Stimulated activated CD4-positive, alpha-beta T cell treated with anti-CD3 and anti-CD28 coated beads, Interleukin-2, amount 100 ng/mL, for 4 hours (primary cell): ENCODE results near the gene CCBE1.
"Not testable (repeated sequence)": the region's sequence is repeated elsewhere in the genome, so short reads cannot be mapped to it uniquely, and the experiment has no call there.

Experiments
- DNase-seq: peaks from one replicate; pipeline ENCODE4 v3.0.0-alpha.2; 2020; ENCODE audit warnings: low read depth

Gene CCBE1

GRCh38 chr18:59539108-59539507 lies 158.1 kb downstream of the CCBE1 start:
- no peak for DNase-seq

GRCh38 chr18:59537579-59537978 lies 159.6 kb downstream of the CCBE1 start:
- DNase-seq = no peak

- no peak for DNase-seq
Observed at GRCh38 chr18:59536166-59536565, 161.1 kb downstream of the CCBE1 start.

DNA sequence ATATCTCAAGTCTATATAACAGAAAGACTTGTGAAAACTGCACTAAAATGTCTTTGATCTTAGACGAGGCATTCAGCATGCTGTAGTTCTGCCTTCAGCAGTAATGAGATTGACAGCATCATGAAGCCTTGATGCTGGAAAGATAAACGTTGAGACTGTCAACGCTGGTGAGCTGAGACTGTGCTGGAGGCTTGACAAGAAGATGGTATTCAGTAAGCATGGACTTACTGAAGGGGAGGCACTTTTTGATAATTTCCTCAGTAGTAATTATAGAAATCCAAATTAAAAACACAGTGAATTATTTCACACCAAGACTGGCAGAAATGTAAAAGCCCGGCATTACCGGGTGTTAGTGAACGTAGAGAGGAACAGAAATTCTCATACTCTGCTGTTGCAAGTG lies 162.2 kb downstream of the CCBE1 start:
- DNase-seq = no peak

DNA sequence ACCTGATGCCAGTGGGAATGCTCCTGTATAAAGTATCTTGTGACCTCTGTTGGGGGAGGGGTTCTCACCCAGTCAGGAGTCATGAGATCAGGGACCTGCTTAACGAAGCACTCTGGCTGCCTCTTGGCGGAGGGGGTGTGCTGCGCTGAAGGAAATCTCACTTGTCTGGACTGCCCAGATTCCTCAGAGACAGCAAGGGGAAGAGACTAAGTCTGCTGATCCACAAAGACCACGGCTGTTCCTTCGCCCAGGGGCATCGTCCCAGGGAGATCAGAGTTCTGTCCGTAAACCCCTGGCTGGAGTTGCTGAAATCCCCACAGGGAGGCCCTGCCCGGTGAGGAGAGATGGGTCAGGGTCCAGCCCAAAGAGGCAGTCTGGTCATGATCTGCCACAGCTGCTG lies 168.4 kb downstream of the CCBE1 start:
- no peak for DNase-seq

DNA sequence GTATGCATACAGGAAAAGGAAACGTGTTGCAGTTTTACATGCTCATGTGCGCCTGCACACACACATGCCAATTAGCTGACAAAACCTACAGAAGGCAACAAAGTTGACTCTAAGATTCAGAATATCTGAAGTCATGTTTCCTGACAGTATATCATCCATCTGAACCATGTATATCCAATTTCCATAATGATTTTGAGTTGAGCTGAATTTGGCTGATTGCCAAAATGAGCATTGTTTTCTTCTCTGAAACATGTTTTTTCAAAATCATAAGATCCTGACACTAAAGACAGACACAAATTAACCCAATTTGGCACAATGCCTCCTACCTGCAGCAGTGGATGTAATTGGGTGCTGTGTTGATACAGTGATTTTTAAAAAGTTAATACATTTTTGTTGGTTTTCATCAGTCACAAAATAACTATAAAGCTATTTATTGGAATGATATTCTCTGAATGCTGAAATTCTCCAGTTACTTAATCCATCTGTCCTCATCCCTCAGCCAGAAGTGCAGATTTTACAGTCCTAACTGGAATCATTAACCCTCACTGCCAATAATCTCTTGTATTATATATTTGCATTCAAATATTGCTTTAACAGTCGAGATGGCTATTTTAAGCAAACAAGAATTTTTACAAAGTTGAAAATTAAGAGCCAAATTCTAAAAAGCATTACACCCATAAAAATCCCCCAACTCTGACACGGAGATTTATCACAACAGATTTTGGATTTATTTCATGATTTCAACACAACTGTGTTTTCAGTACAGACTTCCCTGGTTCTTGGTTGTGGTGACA lies 176.5 kb downstream of the CCBE1 start:
- DNase-seq = no peak

GRCh38 chr18:59518705-59519104 lies 178.5 kb downstream of the CCBE1 start:
- DNase-seq = no peak

DNA sequence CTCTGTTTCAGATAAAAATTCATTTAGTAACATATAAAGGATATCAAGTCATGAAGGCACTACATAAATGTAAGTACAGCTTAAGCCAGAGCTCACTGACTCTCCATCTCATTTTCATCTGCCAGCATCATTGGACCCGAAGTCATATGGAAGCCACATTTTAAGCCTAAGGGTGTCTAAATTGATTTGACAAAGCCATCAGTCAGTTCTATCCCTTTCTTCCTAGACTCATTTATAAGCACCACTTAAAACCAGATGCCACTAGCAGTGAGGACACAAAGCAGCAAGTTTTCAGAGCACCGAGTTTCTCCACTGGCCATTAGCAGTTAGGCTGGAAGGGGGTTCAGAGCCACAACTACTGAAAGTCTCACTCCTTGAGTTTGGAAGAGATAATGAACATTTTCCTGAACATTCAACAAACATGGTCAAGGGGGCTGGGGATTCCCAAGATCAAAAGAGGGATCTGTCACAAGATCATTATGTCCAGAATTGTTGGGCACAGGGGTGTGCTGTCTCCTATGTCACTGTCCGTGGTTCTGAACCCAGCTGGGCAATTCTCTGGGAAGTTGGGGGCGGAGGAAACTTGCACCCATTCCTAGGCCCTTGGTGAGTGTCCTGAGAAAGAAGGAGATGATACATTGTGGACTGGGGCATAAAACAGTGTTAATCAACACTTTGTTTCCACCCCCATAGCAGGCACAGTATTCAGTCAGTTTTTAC lies 179.6 kb downstream of the CCBE1 start:
- no peak for DNase-seq

DNA sequence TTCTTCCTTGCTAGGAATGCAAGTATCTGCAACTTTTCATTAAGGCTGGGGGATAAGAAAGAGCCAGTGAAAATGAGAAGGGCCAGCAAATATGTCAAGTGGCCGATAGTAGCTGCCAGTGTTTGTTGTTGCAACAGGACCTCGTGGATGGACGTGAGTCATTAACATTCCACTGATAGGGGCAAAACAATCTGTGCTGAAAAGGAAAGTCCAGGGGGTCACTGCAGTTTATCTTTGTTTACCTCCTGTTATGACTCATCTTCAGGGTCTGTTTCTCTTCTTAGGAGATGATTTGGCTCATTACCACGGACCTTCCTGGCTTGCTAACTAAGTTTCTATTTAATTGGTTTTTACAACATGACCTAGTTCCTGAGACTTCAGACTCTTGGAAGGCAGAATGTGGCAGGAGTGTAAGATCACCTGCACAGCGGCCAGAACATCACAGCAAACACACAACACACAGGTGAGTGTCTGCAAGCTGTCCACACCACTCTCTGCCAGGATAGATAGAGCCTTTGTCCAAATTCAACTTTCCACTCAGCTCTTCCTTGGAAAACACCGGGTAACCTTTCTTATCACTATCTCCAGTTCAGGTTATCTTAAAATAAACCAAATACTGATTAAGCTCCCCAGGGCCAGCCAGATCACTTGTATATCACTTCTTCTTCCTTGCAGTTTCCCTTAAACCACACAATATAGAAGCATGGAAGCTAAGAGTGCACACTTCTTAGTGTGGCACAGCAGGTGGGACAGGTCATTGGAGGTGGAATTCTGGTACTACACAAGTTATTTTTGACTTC lies 180.7 kb downstream of the CCBE1 start:
- no peak for DNase-seq

DNA sequence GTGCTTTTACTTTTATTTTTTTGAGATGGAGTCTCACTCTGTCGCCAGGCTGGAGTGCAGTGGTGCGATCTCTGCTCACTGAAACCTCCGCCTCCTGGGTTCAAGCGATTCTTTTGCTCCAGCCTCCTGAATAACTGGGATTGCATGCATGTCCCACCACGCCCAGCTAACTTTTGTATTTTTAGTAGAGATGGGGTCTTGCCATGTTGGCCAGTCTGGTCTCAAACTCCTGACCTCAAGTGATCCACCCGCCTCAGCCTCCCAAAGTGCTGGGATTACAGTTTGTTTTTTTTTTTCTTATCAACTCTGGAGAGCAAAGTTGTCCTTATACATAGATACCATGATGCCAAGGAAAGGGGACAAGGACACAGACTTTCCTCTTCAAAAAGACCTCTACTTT lies 181.3 kb downstream of the CCBE1 start:
- DNase-seq = not testable (repeated sequence)

GRCh38 chr18:59515147-59515546 lies 182.1 kb downstream of the CCBE1 start:
- DNase-seq = no peak

DNA sequence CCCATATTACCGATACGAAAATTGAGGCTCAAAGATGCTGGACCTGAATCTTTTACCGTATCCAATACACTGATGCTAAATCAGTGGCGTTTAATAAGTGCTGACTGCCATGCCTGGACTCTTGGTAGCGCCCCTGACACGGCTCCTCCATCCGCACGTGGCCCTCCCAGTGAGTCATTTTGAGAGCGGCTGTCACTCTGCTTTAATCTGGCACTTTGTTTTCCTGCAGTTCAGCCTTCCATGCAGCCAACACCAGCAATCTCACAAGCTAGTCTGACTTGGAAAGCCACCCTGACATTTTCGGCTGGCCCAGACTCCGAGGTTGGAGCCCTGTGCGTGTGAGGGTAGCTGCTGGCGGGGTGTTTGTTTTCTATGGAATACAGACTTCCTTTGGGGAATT lies 183.0 kb downstream of the CCBE1 start:
- no peak for DNase-seq

DNA sequence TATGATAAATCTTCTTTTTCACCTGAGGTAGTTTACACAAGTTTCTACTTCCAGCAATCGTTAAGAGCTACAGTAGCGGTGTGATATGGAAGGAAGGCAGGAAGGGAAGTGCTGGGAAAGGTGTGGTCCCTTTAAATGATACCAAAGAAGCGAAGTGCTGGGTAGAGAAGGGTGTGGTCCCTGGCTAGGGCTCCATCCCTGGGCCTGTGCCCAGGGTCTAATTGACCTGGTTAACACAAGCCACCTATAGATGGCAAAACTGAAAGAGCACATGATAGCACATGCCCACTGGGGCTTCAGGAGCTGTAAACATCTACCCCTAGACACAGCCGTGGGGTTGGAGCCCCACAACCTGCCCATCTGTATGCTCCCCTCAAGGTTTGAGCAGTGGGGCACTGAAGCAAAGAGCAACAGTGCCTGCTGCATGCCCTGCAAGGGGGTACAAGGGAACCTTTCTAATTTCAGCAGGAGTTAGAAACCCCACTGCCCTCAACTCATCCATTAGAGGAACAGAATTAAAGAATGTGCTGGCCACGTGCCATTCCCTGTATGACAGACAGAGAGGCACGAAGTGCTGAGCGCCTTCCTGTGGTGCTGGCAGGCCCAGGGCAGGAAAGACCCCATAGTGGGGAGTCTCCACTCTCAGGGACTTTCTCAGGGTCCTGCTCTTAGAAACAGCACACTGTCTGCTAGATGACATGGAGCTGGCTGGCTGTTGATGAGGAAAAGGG lies 185.0 kb downstream of the CCBE1 start:
- no peak for DNase-seq

DNA sequence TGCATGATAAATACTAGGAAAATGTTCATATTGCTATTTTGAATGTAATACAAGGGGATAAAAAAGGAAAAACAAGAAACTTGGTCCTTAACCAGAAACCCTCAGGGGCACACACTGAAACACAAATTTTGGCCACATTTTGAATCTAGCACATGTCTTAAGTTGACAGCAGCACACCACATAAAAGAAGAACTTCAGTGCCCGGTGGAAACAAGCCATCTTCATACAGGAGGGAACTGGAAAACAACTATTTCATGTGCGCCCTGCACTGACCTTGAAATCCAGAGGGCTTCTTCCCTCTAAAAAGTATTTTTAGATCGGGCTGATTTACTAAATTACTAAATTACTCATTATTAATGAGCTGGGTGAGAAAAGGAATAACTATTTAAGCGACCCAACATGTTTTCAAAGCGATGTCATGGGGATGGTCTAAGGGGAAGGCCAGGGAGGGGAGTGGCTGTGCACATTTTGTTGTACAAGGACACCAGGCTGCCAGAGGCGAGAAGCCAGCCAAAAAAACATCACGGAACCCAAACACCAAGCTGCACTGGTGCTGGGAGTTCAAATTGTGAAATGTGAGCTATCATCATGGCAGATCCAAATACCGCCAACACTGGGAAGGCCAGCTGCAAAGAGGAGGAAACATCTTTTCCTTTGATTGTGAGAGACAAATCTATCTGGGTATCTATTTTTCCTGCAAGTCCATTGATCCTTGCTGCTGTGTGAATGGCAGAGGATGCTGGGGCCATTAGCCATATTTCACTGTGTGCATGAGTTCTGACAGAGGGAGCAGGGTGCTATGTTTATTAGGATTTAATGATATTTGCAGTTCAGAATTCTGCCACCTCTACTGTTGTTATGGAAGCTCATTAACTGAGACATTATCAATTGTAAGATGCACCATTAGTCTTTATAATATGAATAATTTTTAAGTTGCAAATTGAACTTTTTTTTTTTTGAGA lies 187.5 kb downstream of the CCBE1 start:
- DNase-seq = no peak

GRCh38 chr18:59505356-59505755 lies 191.9 kb downstream of the CCBE1 start:
- DNase-seq = no peak

DNA sequence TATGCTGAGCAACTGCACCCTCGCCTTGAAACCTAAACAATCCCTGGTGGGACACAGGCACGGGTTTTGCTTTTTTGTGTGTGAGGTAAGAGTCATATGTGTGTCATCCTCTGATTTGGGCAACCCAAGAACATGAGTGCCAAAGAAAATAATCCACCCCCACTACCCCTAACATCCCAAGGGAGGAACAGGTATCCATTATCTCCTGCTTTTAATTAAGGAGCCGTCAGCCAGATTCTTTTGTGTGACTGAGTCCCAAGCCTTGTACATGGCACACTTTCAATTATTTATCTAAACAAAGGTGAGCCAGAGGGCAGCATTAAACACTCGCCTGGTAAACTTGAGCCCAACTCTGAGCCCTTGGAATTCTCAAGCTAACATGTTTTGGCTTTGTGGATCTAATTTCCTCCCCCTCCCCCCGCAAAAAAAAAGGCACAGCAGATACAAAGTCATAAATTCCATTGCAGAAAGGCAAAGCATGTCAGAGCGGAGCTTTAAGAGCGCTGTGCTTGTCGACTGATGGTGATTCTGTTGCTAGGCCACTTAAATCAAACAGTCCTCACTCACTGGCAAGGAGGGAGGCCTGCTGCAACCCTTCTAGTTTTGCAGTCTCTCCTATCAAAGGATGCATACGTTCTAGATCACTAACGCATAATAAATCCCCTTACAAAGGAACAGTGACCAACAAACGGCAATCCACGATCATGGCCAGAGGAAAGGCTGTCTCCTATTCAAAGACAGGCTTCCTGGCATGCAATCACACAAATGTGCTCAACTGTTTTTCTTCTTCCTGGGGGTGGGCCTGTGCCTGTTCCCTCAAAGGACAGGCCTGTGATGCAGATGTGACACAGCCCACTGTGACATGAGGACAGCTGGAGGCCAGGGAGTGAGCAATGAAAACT lies 194.7 kb downstream of the CCBE1 start:
- DNase-seq = no peak

DNA sequence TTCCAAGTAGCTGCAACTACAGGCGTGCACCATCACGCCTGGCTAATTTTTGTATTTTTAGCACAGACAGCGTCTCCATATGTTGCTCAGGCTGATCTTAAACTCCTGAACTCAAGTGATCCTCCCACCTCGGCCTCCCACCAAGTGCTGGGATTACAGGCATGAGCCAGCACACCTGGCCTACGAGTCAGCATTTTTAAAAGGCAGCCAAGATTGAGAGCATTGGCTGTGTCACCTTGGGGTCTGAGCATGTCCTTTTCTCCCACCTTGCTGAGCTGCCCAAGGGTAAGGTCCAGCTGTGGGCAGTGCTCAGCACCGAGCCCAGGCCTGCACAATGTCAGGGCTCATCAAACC lies 195.3 kb downstream of the CCBE1 start:
- no peak for DNase-seq

GRCh38 chr18:59500765-59501164 lies 196.5 kb downstream of the CCBE1 start:
- no peak for DNase-seq

DNA sequence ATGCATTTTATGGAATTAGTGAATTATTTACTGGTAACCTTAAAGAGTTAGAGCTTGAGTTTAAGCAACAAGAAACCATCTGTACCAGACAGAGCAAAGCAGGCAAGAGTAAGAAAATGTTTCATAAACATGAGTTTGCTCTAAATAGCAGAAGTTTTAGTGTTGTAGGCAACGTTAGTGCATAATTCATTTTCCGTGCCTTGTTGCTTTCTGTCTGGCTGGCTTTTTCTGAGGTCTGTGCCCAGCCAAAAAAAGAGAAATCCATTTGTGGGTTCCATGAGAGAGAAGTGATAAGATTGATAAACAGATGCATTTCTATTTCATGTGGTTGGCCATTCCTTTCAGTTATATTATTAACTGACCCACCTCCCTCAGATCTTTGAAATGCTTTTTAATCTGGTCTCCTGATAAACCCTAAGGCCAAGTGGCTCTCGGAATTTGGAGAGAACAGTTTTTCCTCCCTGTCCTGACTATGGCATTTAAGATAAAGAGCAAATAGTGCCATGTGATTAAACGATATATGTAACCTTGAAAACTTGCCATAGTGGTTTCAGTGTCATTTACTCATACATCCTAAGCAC lies 198.6 kb downstream of the CCBE1 start:
- no peak for DNase-seq
